ENCODE measurements around the gene PDLIM1. TPM values are rescaled to one million over a fixed set of nuclear protein-coding genes. Genes with fewer than 3 reads are reported as not detected.

The PDLIM1 gene
- total and polyA plus RNA-seq, 10 of the 15 experiments (the other 5 are each of a cell fraction or from before 2014, with no cell fraction given), result 95.7 to 714 (median 309) TPM

GRCh38 chr10:95188593-95188992 lies 102.2 kb downstream of the PDLIM1 start:
- Histone ChIP-seq H3K4me3 (no peak overlapping the region), H3K9ac (ENCODE audit: control insufficient read depth, insufficient read depth, low read length) (no peak overlapping the region), H3K4me2 (ENCODE audit: control insufficient read depth, insufficient read depth) (no peak overlapping the region), H3K27ac (ENCODE audit: control insufficient read depth, insufficient read depth) (no peak overlapping the region), H3K27me3 (replicated peaks in 1 of 2; ENCODE audit: control insufficient read depth in 2 of 2, insufficient read depth in 2 of 2, low read length in 1 of 2) (no peaks in the 10 kb centered on the region), H3K4me1 (ENCODE audit: control insufficient read depth, insufficient read depth, low read length) (no peaks in the 10 kb centered on the region), H4K20me1 (ENCODE audit: control insufficient read depth, insufficient read depth) (no peaks in the 10 kb centered on the region), H3K9me3 (replicated peaks; ENCODE audit: control insufficient read depth, insufficient read depth, low read length) (no peaks in the 10 kb centered on the region), H2AFZ (ENCODE audit: control insufficient read depth, low read depth, low read length) (no peak overlapping the region), H3K36me3 (ENCODE audit: control insufficient read depth in 2 of 2, insufficient read depth in 2 of 2, low read length in 1 of 2) (no peaks in the 10 kb centered on the region), H3K79me2 (ENCODE audit: control insufficient read depth, insufficient read depth, low read length) (no peaks in the 10 kb centered on the region)
- ChIA-PET SMC1A (ENCODE audit: uncharacterized antibody, unreplicated experiment) (interaction anchor here (0.7 to 1.3 kb wide), 4 partner anchors 14 to 178 kb away, joined by 3 to 4 read pairs (median 3); no protein-coding TSS in a partner anchor), RAD21 (ENCODE audit: unreplicated experiment) (interaction anchor here (0.7 kb wide), 1 partner anchor 52 kb away, joined by 3 read pairs; no protein-coding TSS in a partner anchor), CTCF (interaction anchor here (2.7 kb wide), 1 partner anchor 175 kb away, joined by 16 read pairs; no protein-coding TSS in a partner anchor), POLR2A (interaction anchor here (0.7 kb wide), 1 partner anchor 175 kb away, joined by 3 read pairs; no protein-coding TSS in a partner anchor)
- ATAC-seq (no peak), DNase-seq (ENCODE audit: low read depth, low spot score) (no peak), FAIRE-seq (no peak)
- BruUV-seq (replicated peaks), result no TSS peak
- TF ChIP-seq GATAD2B (conservative IDR thresholded peaks at IDR 0.05; ENCODE audit: low read depth), result no peak
- no peak for TF ChIP-seq SIX5 (IDR thresholded peaks at IDR 0.05; ENCODE audit: low read depth, low read length, severe bottlenecking)
- no peak for TF ChIP-seq REST (IDR thresholded peaks at IDR 0.05; ENCODE audit: low read depth, low read length)
- no peak for TF ChIP-seq MEF2B (IDR thresholded peaks at IDR 0.05; ENCODE audit: partially characterized antibody, poor library complexity, severe bottlenecking)
- TF ChIP-seq IRF5 (IDR thresholded peaks at IDR 0.05; ENCODE audit: borderline replicate concordance), result no peak
- TF ChIP-seq TAF1 (IDR thresholded peaks at IDR 0.05; ENCODE audit: borderline replicate concordance, low read depth, low read length), result no peak
- TF ChIP-seq STAT1 (conservative IDR thresholded peaks at IDR 0.05), result no peak
- no peak for TF ChIP-seq CEBPB (IDR thresholded peaks at IDR 0.05; ENCODE audit: borderline replicate concordance in 1 of 2, low read depth in 2 of 2, low read length in 2 of 2)
- no peak for TF ChIP-seq FOS (IDR thresholded peaks at IDR 0.05; ENCODE audit: borderline replicate concordance, extremely low read depth, insufficient read length)
- TF ChIP-seq ATF3 (IDR thresholded peaks at IDR 0.05; ENCODE audit: borderline replicate concordance, extremely low read depth, low read depth, low read length), result no peak
- no peak for TF ChIP-seq CBFB (IDR thresholded peaks at IDR 0.05; ENCODE audit: low read depth)
- no peak for TF ChIP-seq RCOR1 (conservative IDR thresholded peaks at IDR 0.05; ENCODE audit: low read depth, low read length)
- TF ChIP-seq NR2C1 (IDR thresholded peaks at IDR 0.05), result no peak
- TF ChIP-seq RELB (IDR thresholded peaks at IDR 0.05; ENCODE audit: low read depth), result no peak
- no peak for TF ChIP-seq TCF12 (IDR thresholded peaks at IDR 0.05; ENCODE audit: low read depth, low read length)
- no peak for TF ChIP-seq ATF2 (IDR thresholded peaks at IDR 0.05; ENCODE audit: low read length)
- no peak for TF ChIP-seq BACH1 (IDR thresholded peaks at IDR 0.05; ENCODE audit: borderline replicate concordance)
- in situ Hi-C loops (cut with MboI), result no loop called here
- intact Hi-C loops (cut with micrococcal nuclease; ENCODE audit: unreplicated experiment), result no loop called here

All from GM12878 (cell line).